Loucy (cell line): Measurements from ENCODE around the gene HRH4.

Experiments
- H2AFZ ChIP-seq: fragments of 200-600 bp; sonication (generic); 2 replicates; pipeline ENCODE4 v1.6.0; 2016; ENCODE audit warnings: antibody characterized with exemption, mild to moderate bottlenecking, low read length, moderate library complexity
- H3F3A ChIP-seq: fragments of 200-600 bp; 2 replicates; pipeline ENCODE4 v1.6.0; 2016; ENCODE audit warnings: antibody characterized with exemption, low read depth, mild to moderate bottlenecking
- H3K27me3 ChIP-seq: fragments of 200-600 bp; sonication (generic); 2 replicates; pipeline ENCODE4 v1.6.1; 2014; ENCODE audit warnings: low read length, mild to moderate bottlenecking; ENCODE audit not compliant: insufficient read depth, poor library complexity, severe bottlenecking
- H3K36me3 ChIP-seq: fragments of 200-600 bp; sonication (generic); 2 replicates; pipeline ENCODE4 v1.6.1; 2016; ENCODE audit warnings: low read length; ENCODE audit not compliant: insufficient read depth
- H3K4me1 ChIP-seq: fragments of 200-600 bp; sonication (generic); 2 replicates; pipeline ENCODE4 v1.5.1; 2014; ENCODE audit warnings: low read length, mild to moderate bottlenecking; ENCODE audit not compliant: insufficient read depth, poor library complexity, severe bottlenecking
- H3K4me2 ChIP-seq: fragments of 200-600 bp; sonication (generic); 2 replicates; pipeline ENCODE4 v1.6.0; 2014; ENCODE audit warnings: antibody characterized with exemption, low read length, low read depth, mild to moderate bottlenecking; ENCODE audit not compliant: poor library complexity, severe bottlenecking
- H3K4me3 ChIP-seq: fragments of 200-600 bp; sonication (generic); 2 replicates; pipeline ENCODE4 v1.5.1; 2014; ENCODE audit warnings: low read length, mild to moderate bottlenecking, mixed read lengths; ENCODE audit not compliant: poor library complexity, severe bottlenecking
- H3K79me2 ChIP-seq: fragments of 200-600 bp; sonication (generic); 2 replicates; pipeline ENCODE4 v1.6.1; 2014; ENCODE audit warnings: low read length; ENCODE audit not compliant: insufficient read depth
- H3K9ac ChIP-seq: fragments of 200-600 bp; sonication (generic); 2 replicates; pipeline ENCODE4 v1.6.0; 2014; ENCODE audit warnings: mild to moderate bottlenecking, low read depth, low read length, moderate library complexity; ENCODE audit not compliant: poor library complexity, severe bottlenecking
- H3K9me2 ChIP-seq: fragments of 200-600 bp; sonication (generic); replicated peaks from 2 replicates; pipeline ENCODE4 v1.6.1; 2016; ENCODE audit warnings: low read depth, low read length, mixed read lengths
- H3K9me3 ChIP-seq: fragments of 200-600 bp; sonication (generic); 2 replicates; pipeline ENCODE4 v1.6.1; 2014; ENCODE audit warnings: mild to moderate bottlenecking, antibody characterized with exemption, low read length, low read depth; ENCODE audit not compliant: insufficient read depth
- H4K20me1 ChIP-seq: fragments of 200-600 bp; sonication (generic); 2 replicates; pipeline ENCODE4 v1.6.0; 2014; ENCODE audit warnings: antibody characterized with exemption, low read length, mild to moderate bottlenecking; ENCODE audit not compliant: insufficient read depth, poor library complexity, severe bottlenecking
- EZH2phosphoT487 ChIP-seq: fragments of 200-600 bp; IDR thresholded peaks from 2 replicates; pipeline ENCODE4 v1.6.1; 2018; ENCODE audit warnings: antibody characterized with exemption, mild to moderate bottlenecking, moderate library complexity, borderline replicate concordance
- TF ChIP-seq, protein P1 (sequence below): fragments of 200-600 bp; sonication (generic); conservative IDR thresholded peaks from 2 replicates; pipeline ENCODE4 v1.5.1; 2014; ENCODE audit warnings: mild to moderate bottlenecking, antibody characterized with exemption, low read length

The HRH4 gene

DNA sequence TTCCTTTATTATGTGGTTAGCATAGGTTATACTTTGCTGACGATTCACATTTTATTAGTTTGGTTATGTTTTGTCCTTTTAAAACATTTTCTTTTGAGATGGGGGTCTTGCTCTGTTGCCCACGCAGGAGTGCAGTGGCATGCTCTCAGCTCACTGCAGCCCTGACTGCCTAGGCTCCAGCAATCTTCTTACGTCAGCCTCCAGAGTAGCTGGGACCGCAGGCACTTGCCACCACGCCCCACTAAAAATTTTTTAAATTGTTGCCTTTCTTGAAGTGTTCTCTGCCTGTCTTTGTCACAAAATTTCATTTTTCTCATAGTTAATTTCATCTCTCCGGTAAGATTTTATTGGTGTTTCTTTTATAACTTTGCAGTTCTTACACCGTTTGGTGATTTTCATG, 18.9 kb downstream of the HRH4 start:
- TF ChIP-seq, protein P1, sequence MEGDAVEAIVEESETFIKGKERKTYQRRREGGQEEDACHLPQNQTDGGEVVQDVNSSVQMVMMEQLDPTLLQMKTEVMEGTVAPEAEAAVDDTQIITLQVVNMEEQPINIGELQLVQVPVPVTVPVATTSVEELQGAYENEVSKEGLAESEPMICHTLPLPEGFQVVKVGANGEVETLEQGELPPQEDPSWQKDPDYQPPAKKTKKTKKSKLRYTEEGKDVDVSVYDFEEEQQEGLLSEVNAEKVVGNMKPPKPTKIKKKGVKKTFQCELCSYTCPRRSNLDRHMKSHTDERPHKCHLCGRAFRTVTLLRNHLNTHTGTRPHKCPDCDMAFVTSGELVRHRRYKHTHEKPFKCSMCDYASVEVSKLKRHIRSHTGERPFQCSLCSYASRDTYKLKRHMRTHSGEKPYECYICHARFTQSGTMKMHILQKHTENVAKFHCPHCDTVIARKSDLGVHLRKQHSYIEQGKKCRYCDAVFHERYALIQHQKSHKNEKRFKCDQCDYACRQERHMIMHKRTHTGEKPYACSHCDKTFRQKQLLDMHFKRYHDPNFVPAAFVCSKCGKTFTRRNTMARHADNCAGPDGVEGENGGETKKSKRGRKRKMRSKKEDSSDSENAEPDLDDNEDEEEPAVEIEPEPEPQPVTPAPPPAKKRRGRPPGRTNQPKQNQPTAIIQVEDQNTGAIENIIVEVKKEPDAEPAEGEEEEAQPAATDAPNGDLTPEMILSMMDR: no peak
- no peak for TF ChIP-seq EZH2phosphoT487
- Histone ChIP-seq H3K4me1 (no peaks in the 10 kb centered on the region), H3K36me3 (no peaks in the 10 kb centered on the region), H2AFZ (no peak overlapping the region), H3K27me3 (no peaks in the 10 kb centered on the region), H3K9me3 (0 out of 2 replicates have a peak, but pooled peaks cover 6% of the 10 kb centered on the region), H3F3A (no peaks in the 10 kb centered on the region), H4K20me1 (no peaks in the 10 kb centered on the region), H3K9ac (no peak overlapping the region), H3K4me2 (no peak overlapping the region), H3K9me2 (no peaks in the 10 kb centered on the region), H3K79me2 (no peaks in the 10 kb centered on the region), H3K4me3 (no peak overlapping the region)

DNA sequence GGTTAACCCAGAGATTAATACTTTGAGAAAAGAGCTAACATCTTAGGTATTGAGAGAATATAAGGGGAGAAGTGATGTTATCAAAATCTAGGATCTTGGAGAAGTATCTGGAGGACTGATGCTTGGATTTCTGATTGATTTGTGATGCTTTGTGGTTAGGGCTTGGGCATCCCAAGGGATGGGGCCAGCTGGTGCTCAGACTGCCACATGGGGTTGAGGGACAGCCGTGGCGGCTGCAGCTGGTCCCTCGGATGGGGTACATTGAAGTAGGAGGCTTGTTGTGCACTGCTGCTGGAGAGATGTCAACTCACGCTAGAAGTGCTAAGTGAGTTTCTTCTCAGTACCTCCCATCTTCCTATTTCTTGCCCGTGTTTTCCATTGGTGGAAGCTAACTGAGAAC, 22.4 kb downstream of the HRH4 start:
- Histone ChIP-seq H3K27me3 (no peaks in the 10 kb centered on the region), H3K4me2 (no peak overlapping the region)
- TF ChIP-seq, protein P1: no peak
- TF ChIP-seq EZH2phosphoT487: no peak

DNA sequence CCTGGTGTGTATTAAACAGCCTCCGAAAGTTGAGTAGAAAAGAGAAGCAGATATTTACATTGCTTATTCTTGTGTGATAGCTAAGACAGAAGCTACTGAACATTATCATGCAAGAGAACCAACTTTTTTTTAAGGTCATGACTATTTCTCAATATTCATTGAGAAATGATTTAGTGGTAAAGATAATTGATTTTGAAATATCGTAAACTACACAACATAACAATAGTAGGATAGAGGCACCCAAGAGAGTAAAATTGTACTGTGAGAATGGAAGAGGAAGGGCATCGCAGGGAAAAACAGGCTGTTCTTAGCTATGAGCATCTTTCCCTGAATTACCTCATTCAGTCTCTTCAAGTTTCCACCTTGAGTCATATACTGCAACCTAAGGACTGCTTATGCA, 25.2 kb downstream of the HRH4 start:
- Histone ChIP-seq H3K79me2 (no peaks in the 10 kb centered on the region), H3K27me3 (no peaks in the 10 kb centered on the region), H3K9ac (no peak overlapping the region), H2AFZ (no peak overlapping the region), H3K4me2 (no peak overlapping the region), H3K9me3 (0 out of 2 replicates have a peak, but pooled peaks cover 2% of the 10 kb centered on the region), H3K36me3 (no peaks in the 10 kb centered on the region), H3F3A (no peaks in the 10 kb centered on the region), H3K4me3 (no peak overlapping the region), H3K9me2 (no peaks in the 10 kb centered on the region), H4K20me1 (no peaks in the 10 kb centered on the region), H3K4me1 (no peaks in the 10 kb centered on the region)
- TF ChIP-seq, protein P1: no peak
- TF ChIP-seq EZH2phosphoT487: no peak

More for the DNA sequence above, 22.4 kb downstream of the HRH4 start:
- Histone ChIP-seq H3K79me2 (no peaks in the 10 kb centered on the region), H3K4me1 (no peaks in the 10 kb centered on the region), H3K9me3 (0 out of 2 replicates have a peak, but pooled peaks cover 6% of the 10 kb centered on the region), H3F3A (no peaks in the 10 kb centered on the region), H3K4me3 (no peak overlapping the region), H2AFZ (no peak overlapping the region), H3K9me2 (no peaks in the 10 kb centered on the region), H3K9ac (no peak overlapping the region), H4K20me1 (no peaks in the 10 kb centered on the region), H3K36me3 (no peaks in the 10 kb centered on the region)
